ENCODE data around the gene MIEF2. TPM values are rescaled to one million over a fixed set of nuclear protein-coding genes. Genes with fewer than 3 reads are reported as not detected.

MIEF2 gene
- total RNA-seq, 1 donor from 2014 or later, result 18.4 TPM

GRCh38 chr17:18235743-18236256, 24.7 kb upstream of the MIEF2 start:
- Histone ChIP-seq H3K4me3 (no peak overlapping the region), H3K36me3 (peaks cover 0 to 33% of the 10 kb centered on the region in 2 donors), H3K4me1 (peaks cover 8% of the 10 kb centered on the region), H3K27ac (no peak overlapping the region), H3K9me3 (no peaks in the 10 kb centered on the region), H3K27me3 (no peaks in the 10 kb centered on the region)
- DNase-seq (ENCODE audit: extremely low spot score in 2 of 2), result no peak
- intact Hi-C loops (cut with DNase I), result no loop called here
- TF ChIP-seq POLR2A (IDR thresholded peaks at IDR 0.05) (no peak), POLR2AphosphoS5 (IDR thresholded peaks at IDR 0.05; ENCODE audit: insufficient read depth in 1 of 2, low read depth in 1 of 2) (no peak), CTCF (IDR thresholded peaks at IDR 0.05) (no peak)

- H3K36me3 ChIP-seq, result peaks cover 0 to 38% of the 10 kb centered on the region in 2 donors
- TF ChIP-seq POLR2A (IDR thresholded peaks at IDR 0.05) (no peak), CTCF (IDR thresholded peaks at IDR 0.05) (no peak)
- H3K27ac ChIP-seq, result no peak overlapping the region
Observed at GRCh38 chr17:18236494-18236893, 24.0 kb upstream of the MIEF2 start.

GRCh38 chr17:18237461-18237860, 23.0 kb upstream of the MIEF2 start:
- Histone ChIP-seq H3K4me3 (no peak overlapping the region), H3K27ac (no peak overlapping the region), H3K4me1 (peaks cover 8% of the 10 kb centered on the region), H3K36me3 (peaks cover 0 to 47% of the 10 kb centered on the region in 2 donors), H3K27me3 (no peaks in the 10 kb centered on the region), H3K9me3 (no peaks in the 10 kb centered on the region)
- no peak for DNase-seq (ENCODE audit: extremely low spot score in 2 of 2)
- intact Hi-C loops (cut with DNase I), result no loop called here
- TF ChIP-seq POLR2AphosphoS5 (IDR thresholded peaks at IDR 0.05; ENCODE audit: insufficient read depth in 1 of 2, low read depth in 1 of 2), result no peak
- no peak for TF ChIP-seq CTCF (IDR thresholded peaks at IDR 0.05)
- TF ChIP-seq POLR2A (IDR thresholded peaks at IDR 0.05), result no peak

More at GRCh38 chr17:18236494-18236893, 24.0 kb upstream of the MIEF2 start:
- intact Hi-C loops (cut with DNase I), result no loop called here
- H3K4me1 ChIP-seq, result peaks cover 8% of the 10 kb centered on the region
- H3K4me3 ChIP-seq, result no peak overlapping the region
- no peaks in the 10 kb centered on the region for H3K9me3 ChIP-seq
- H3K27me3 ChIP-seq, result no peaks in the 10 kb centered on the region
- DNase-seq (ENCODE audit: extremely low spot score in 2 of 2), result no peak

- H3K27me3 ChIP-seq, result no peaks in the 10 kb centered on the region
- H3K27ac ChIP-seq, result no peak overlapping the region
- H3K4me1 ChIP-seq, result peaks cover 8% of the 10 kb centered on the region
- TF ChIP-seq POLR2AphosphoS5 (IDR thresholded peaks at IDR 0.05; ENCODE audit: insufficient read depth in 1 of 2, low read depth in 1 of 2), result no peak
- no peak for TF ChIP-seq CTCF (IDR thresholded peaks at IDR 0.05)
- TF ChIP-seq POLR2A (IDR thresholded peaks at IDR 0.05), result no peak
- peaks cover 0 to 47% of the 10 kb centered on the region in 2 donors for H3K36me3 ChIP-seq
- intact Hi-C loops (cut with DNase I), result no loop called here
- no peak for DNase-seq (ENCODE audit: extremely low spot score in 2 of 2)
- no peak overlapping the region for H3K4me3 ChIP-seq
- H3K9me3 ChIP-seq, result no peaks in the 10 kb centered on the region
Observed at GRCh38 chr17:18238299-18238698, 22.2 kb upstream of the MIEF2 start.

GRCh38 chr17:18240449-18240848, 20.0 kb upstream of the MIEF2 start:
- H3K27ac ChIP-seq, result no peak overlapping the region
- H3K9me3 ChIP-seq, result no peaks in the 10 kb centered on the region
- peaks cover 0 to 41% of the 10 kb centered on the region in 2 donors for H3K36me3 ChIP-seq
- no peaks in the 10 kb centered on the region for H3K27me3 ChIP-seq
- no peak overlapping the region for H3K4me3 ChIP-seq
- intact Hi-C loops (cut with DNase I), result no loop called here
- DNase-seq (ENCODE audit: extremely low spot score in 2 of 2), result no peak
- no peak for TF ChIP-seq POLR2A (IDR thresholded peaks at IDR 0.05)
- TF ChIP-seq POLR2AphosphoS5 (IDR thresholded peaks at IDR 0.05; ENCODE audit: insufficient read depth in 1 of 2, low read depth in 1 of 2), result no peak
- H3K4me1 ChIP-seq, result peaks cover 1% of the 10 kb centered on the region
